OCI-LY7 (cell line): Measurements from ENCODE around the gene DNM3. TPM values are rescaled to one million over a fixed set of nuclear protein-coding genes. Genes with fewer than 3 reads are reported as not detected.

Experiments used
- BruUV-seq: library from RNA; stranded (reverse); fragments of 400-500 nt; replicated peaks from 2 replicates; lab custom pipeline; 2021; lab: Mats Ljungman, UMichigan
- CTCF ChIA-PET: fragments of 300-600 bp; sonication (Branson Sonifier 250); formaldehyde crosslinking; loops from one replicate; lab custom pipeline; 2022; ENCODE audit warnings: antibody characterized with exemption; ENCODE audit not compliant: unreplicated experiment; lab: Charles Lee
- POLR2A ChIA-PET: fragments of 300-600 bp; sonication (Branson Sonifier 250); formaldehyde crosslinking; loops from one replicate; lab custom pipeline; 2022; ENCODE audit warnings: antibody characterized with exemption; lab: Charles Lee
- DNase-seq: peaks from one replicate; pipeline ENCODE4 v3.0.0-alpha.2; 2015; ENCODE audit warnings: low spot score
- H2AFZ ChIP-seq: fragments of 200-600 bp; sonication (generic), shearing (Covaris generic); 2 replicates; pipeline ENCODE4 v1.6.1; 2014; ENCODE audit warnings: mild to moderate bottlenecking, antibody characterized with exemption, low read length, moderate library complexity
- H3K27ac ChIP-seq: fragments of 200-600 bp; sonication (generic); 2 replicates; pipeline ENCODE4 v1.5.1; 2014; ENCODE audit warnings: mixed run types, low read depth, mild to moderate bottlenecking, moderate library complexity, low read length, inconsistent platforms; ENCODE audit not compliant: poor library complexity, severe bottlenecking
- H3K36me3 ChIP-seq: fragments of 200-600 bp; sonication (generic); 2 replicates; pipeline ENCODE4 v1.6.1; 2014; ENCODE audit warnings: mild to moderate bottlenecking, antibody characterized with exemption, low read length, moderate library complexity, mixed read lengths; ENCODE audit not compliant: insufficient read depth
- H3K4me1 ChIP-seq: fragments of 200-600 bp; sonication (generic); 2 replicates; pipeline ENCODE4 v1.5.1; 2014; ENCODE audit warnings: mild to moderate bottlenecking, low read length; ENCODE audit not compliant: insufficient read depth, poor library complexity, severe bottlenecking
- H3K4me2 ChIP-seq: fragments of 200-600 bp; sonication (generic); 2 replicates; pipeline ENCODE4 v1.6.1; 2014; ENCODE audit warnings: mild to moderate bottlenecking, low read length
- H3K4me3 ChIP-seq: fragments of 200-600 bp; sonication (generic); 2 replicates; pipeline ENCODE4 v1.5.1; 2014; ENCODE audit warnings: mild to moderate bottlenecking, low read depth, low read length; ENCODE audit not compliant: poor library complexity, severe bottlenecking
- H3K79me2 ChIP-seq: fragments of 200-600 bp; sonication (generic); 2 replicates; pipeline ENCODE4 v1.6.1; 2016; ENCODE audit warnings: low read depth, mild to moderate bottlenecking, low read length, moderate library complexity, mixed read lengths; ENCODE audit not compliant: insufficient read depth
- H3K9me2 ChIP-seq: fragments of 200-600 bp; sonication (generic); 2 replicates; pipeline ENCODE4 v1.6.1; 2016; ENCODE audit warnings: mild to moderate bottlenecking, low read length, mixed read lengths; ENCODE audit not compliant: insufficient read depth
- H3K9me3 ChIP-seq: fragments of 200-600 bp; sonication (generic); 2 replicates; pipeline ENCODE4 v1.6.1; 2014; ENCODE audit warnings: mild to moderate bottlenecking, mixed run types, low read length, mixed read lengths
- H4K20me1 ChIP-seq: fragments of 200-600 bp; sonication (generic); 2 replicates; pipeline ENCODE4 v1.6.1; 2014; ENCODE audit warnings: mild to moderate bottlenecking, antibody characterized with exemption, low read length, moderate library complexity, mixed read lengths; ENCODE audit not compliant: insufficient read depth
- CTCF ChIP-seq: fragments of 200-600 bp; sonication (generic); conservative IDR thresholded peaks from 2 replicates; pipeline ENCODE4 v1.5.1; 2014; ENCODE audit warnings: mild to moderate bottlenecking, antibody characterized with exemption, low read length, moderate library complexity, mixed read lengths
- EZH2phosphoT487 ChIP-seq: fragments of 200-600 bp; sonication (generic); IDR thresholded peaks from 2 replicates; pipeline ENCODE4 v1.6.1; 2018; ENCODE audit warnings: low read depth, borderline replicate concordance, mild to moderate bottlenecking, mixed run types, antibody characterized with exemption, low read length, moderate library complexity, mixed read lengths
- intact Hi-C: fragments of 100-400 bp; cut with micrococcal nuclease; formaldehyde crosslinking; loops from one replicate; pipeline ENCODE4 v1.10.0; 2022; ENCODE audit not compliant: unreplicated experiment
- total RNA-seq, 2 experiments: library from RNA; depleted of rRNA in 1 of 2; stranded (reverse); fragments of >200 nt in 1 of 2; shearing (Covaris generic) in 1 of 2; gene quantifications; 2 replicates each; pipeline ENCODE4 v1.2.3, GENCODE V29; 2014 to 2022

The DNM3 gene
- total RNA-seq, 2 experiments from 2014 or later: 0.47 to 0.61 TPM

GRCh38 chr1:172448995-172449584 is 607.8 kb downstream of the DNM3 start:
- no peak overlapping the region for H3K4me3 ChIP-seq
- intact Hi-C loops: no loop called here
- no peak for DNase-seq
- CTCF ChIA-PET: no interaction called here
- no peaks in the 10 kb centered on the region for H3K9me3 ChIP-seq
- POLR2A ChIA-PET: no interaction called here
- H3K4me2 ChIP-seq: no peak overlapping the region
- H3K9me2 ChIP-seq: no peaks in the 10 kb centered on the region
- TF ChIP-seq EZH2phosphoT487: no peak
- TF ChIP-seq CTCF: no peak
- no peaks in the 10 kb centered on the region for H3K36me3 ChIP-seq
- BruUV-seq: no TSS peak
- H3K79me2 ChIP-seq: no peaks in the 10 kb centered on the region
- no peak overlapping the region for H3K27ac ChIP-seq
- H4K20me1 ChIP-seq: no peaks in the 10 kb centered on the region
- H2AFZ ChIP-seq: no peak overlapping the region
- H3K4me1 ChIP-seq: no peaks in the 10 kb centered on the region

- peak overlapping the region; percentile 27; the same call in 1 of the 2 replicates for H3K4me2 ChIP-seq
- no TSS peak for BruUV-seq
- no peak overlapping the region for H3K27ac ChIP-seq
- no peak for TF ChIP-seq EZH2phosphoT487
- TF ChIP-seq CTCF: peak; percentile 81
- ChIA-PET POLR2A (interaction anchor here (0.7 kb wide), 1 partner anchor 668 kb away, joined by 3 read pairs; no protein-coding TSS in a partner anchor), CTCF (no interaction called here)
- peak overlapping the region; percentile 45; the same call in 1 of the 2 replicates for H2AFZ ChIP-seq
- no peaks in the 10 kb centered on the region for H3K4me1 ChIP-seq
- no peaks in the 10 kb centered on the region for H3K36me3 ChIP-seq
- no peak overlapping the region for H3K4me3 ChIP-seq
- no peaks in the 10 kb centered on the region for H3K79me2 ChIP-seq
- no peaks in the 10 kb centered on the region for H4K20me1 ChIP-seq
- H3K9me3 ChIP-seq: no peaks in the 10 kb centered on the region
- DNase-seq: peak; percentile 56
- intact Hi-C loops: loop anchor here (1.0 to 10.0 kb wide), 2 partner anchors 155 to 269 kb away; no protein-coding TSS in a partner anchor
- H3K9me2 ChIP-seq: no peaks in the 10 kb centered on the region
These were observed 608.6 kb downstream of the DNM3 start for GRCh38 chr1:172449585-172450523.
